Measurements from ENCODE around the gene GRK4.
"Not testable (repeated sequence)": the region's sequence is repeated elsewhere in the genome, so short reads cannot be mapped to it uniquely, and the experiment has no call there.

GRK4 gene

GRCh38 chr4:2941138-2942036, 22.0 kb upstream of the GRK4 start:
- DNase-seq (ENCODE audit: insufficient read length, low spot score) (no peak), FAIRE-seq (no peak)
- TF ChIP-seq SPI1 (IDR thresholded peaks at IDR 0.05; ENCODE audit: low read depth, low read length) (no peak), POLR2AphosphoS5 (IDR thresholded peaks at IDR 0.05; ENCODE audit: low read depth, low read length) (peak; percentile 49), POU2F2 (IDR thresholded peaks at IDR 0.05; ENCODE audit: low read depth, low read length) (peak; percentile 19; the same call in 1 of the 2 replicates), TAF1 (IDR thresholded peaks at IDR 0.05; ENCODE audit: low read depth, low read length) (no peak), POLR2A (IDR thresholded peaks at IDR 0.05; ENCODE audit: low read depth, low read length) (no peak), PAX5 (IDR thresholded peaks at IDR 0.05; ENCODE audit: insufficient read depth, low read length, severe bottlenecking) (no peak)

DNA sequence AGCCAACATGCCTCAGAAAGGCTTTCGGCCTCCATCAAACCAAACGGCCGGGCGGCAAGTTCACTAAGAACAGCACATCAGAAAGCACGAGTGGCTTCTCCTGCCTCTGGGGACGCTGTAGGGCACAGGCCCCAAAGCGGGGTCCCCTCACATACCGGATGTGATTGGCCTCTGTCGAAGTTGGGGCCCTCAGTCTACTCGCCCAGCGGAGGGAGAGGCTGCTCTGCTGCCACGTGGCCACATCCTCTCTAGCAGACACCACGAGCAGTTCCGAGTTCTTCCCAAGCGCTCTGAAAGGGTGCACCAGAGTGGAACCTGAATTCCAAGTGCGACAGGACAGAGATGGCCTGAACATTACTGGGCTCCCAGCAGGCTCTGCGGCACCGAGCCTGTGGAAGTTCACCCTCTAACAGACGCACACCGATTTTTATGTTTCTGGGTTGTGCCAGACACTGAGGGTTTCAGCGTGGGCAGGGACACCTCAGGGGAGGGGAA, 21.3 kb upstream of the GRK4 start:
- no peak for DNase-seq (ENCODE audit: insufficient read length, low spot score)
- no peak for FAIRE-seq
- no peak for TF ChIP-seq POLR2A (IDR thresholded peaks at IDR 0.05; ENCODE audit: low read depth, low read length)
- no peak for TF ChIP-seq SPI1 (IDR thresholded peaks at IDR 0.05; ENCODE audit: low read depth, low read length)
- peak; percentile 11; the same call in 1 of the 2 replicates for TF ChIP-seq POLR2AphosphoS5 (IDR thresholded peaks at IDR 0.05; ENCODE audit: low read depth, low read length)

GRCh38 chr4:2942532-2943363, 20.6 kb upstream of the GRK4 start:
- no peak for FAIRE-seq
- no peak for DNase-seq (ENCODE audit: insufficient read length, low spot score)
- no peak for TF ChIP-seq SPI1 (IDR thresholded peaks at IDR 0.05; ENCODE audit: low read depth, low read length)
- TF ChIP-seq PAX5 (IDR thresholded peaks at IDR 0.05; ENCODE audit: insufficient read depth, low read length, severe bottlenecking): no peak
- TF ChIP-seq TAF1 (IDR thresholded peaks at IDR 0.05; ENCODE audit: low read depth, low read length): no peak
- TF ChIP-seq POLR2A (IDR thresholded peaks at IDR 0.05; ENCODE audit: low read depth, low read length): peak; percentile 15; the same call in 1 of the 2 replicates
- TF ChIP-seq POLR2AphosphoS5 (IDR thresholded peaks at IDR 0.05; ENCODE audit: low read depth, low read length): 0 out of 2 replicates have a peak, but pooled peaks have one; percentile 13
- peak; percentile 46; the same call in 1 of the 2 replicates for TF ChIP-seq POU2F2 (IDR thresholded peaks at IDR 0.05; ENCODE audit: low read depth, low read length)

- DNase-seq (ENCODE audit: insufficient read length, low spot score): no peak
- no peak for FAIRE-seq
- TF ChIP-seq PAX5 (IDR thresholded peaks at IDR 0.05; ENCODE audit: insufficient read depth, low read length, severe bottlenecking) (no peak), POLR2A (IDR thresholded peaks at IDR 0.05; ENCODE audit: low read depth, low read length) (0 out of 2 replicates have a peak, but pooled peaks have one; percentile 11), POLR2AphosphoS5 (IDR thresholded peaks at IDR 0.05; ENCODE audit: low read depth, low read length) (no peak)
These were observed 19.8 kb upstream of the GRK4 start for GRCh38 chr4:2943364-2944090.

DNA sequence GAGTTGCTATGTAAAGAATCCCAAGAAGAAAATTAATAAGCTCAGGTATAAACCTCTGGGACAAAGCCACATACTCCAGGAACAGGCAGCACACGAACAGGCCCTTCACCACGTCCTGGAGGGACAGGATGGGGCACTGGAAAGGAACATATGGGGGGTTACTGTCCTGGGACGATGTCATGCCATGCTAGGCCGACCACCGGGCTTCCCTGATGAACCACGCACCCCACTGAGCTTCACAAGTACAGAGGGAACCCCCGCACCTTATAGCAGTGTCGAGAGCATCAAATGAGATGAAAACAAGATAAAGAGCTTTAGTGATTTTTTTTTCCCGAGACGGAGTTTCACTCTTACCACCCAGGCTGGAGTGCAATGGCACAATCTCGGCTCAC, 19.3 kb upstream of the GRK4 start:
- FAIRE-seq (no peak), DNase-seq (ENCODE audit: insufficient read length, low spot score) (no peak)
- TF ChIP-seq PAX5 (IDR thresholded peaks at IDR 0.05; ENCODE audit: insufficient read depth, low read length, severe bottlenecking) (no peak), SPI1 (IDR thresholded peaks at IDR 0.05; ENCODE audit: low read depth, low read length) (no peak)

DNA sequence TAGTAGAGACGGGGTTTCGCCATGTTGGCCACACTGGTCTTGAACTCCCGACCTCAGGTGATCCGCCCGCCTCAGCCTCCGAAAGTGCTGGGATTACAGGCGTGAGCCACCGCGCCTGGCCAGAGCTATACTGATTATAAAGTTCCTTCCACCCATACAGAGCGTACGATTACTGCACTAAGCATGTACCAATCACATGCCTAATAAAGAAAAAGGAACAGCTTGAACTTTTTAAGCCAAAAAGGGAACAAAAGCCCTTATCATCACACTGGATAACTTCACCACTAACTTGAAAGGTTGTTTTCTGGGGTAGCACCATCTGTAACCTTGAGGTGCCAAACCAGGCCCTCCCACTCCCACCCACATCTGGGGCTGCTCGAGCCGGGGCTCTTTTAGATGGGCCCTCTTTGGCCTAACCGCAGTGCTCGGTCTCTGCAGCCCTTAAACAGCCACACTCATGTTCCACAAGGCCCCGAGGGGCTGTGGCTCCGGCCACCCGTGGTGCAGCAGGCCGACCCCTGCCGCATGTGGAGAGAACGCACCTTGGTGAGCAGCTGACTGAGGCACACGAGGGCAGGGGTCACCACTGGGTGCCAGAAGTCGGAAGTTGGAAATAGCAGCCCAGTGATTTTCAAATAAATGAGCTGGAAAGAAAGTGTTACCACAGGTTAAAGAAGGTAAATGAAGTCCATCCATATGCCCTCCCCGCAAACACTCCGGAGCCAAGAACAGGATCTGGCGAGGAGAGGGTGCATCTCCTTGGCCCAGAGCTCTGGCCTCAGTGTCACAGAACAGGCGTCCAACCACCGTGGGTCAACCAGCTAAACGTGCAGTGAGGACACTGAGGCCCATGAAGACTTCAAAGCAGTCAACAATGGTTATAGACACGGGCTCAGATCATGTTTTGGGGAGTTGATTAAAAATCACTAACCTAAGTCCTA, 18.5 kb upstream of the GRK4 start:
- DNase-seq (ENCODE audit: insufficient read length, low spot score) (no peak), FAIRE-seq (no peak)
- no peak for TF ChIP-seq SPI1 (IDR thresholded peaks at IDR 0.05; ENCODE audit: low read depth, low read length)
- no peak for TF ChIP-seq TAF1 (IDR thresholded peaks at IDR 0.05; ENCODE audit: low read depth, low read length)
- TF ChIP-seq PAX5 (IDR thresholded peaks at IDR 0.05; ENCODE audit: insufficient read depth, low read length, severe bottlenecking): no peak
- TF ChIP-seq POLR2AphosphoS5 (IDR thresholded peaks at IDR 0.05; ENCODE audit: low read depth, low read length): no peak
- TF ChIP-seq POU2F2 (IDR thresholded peaks at IDR 0.05; ENCODE audit: low read depth, low read length): no peak

DNA sequence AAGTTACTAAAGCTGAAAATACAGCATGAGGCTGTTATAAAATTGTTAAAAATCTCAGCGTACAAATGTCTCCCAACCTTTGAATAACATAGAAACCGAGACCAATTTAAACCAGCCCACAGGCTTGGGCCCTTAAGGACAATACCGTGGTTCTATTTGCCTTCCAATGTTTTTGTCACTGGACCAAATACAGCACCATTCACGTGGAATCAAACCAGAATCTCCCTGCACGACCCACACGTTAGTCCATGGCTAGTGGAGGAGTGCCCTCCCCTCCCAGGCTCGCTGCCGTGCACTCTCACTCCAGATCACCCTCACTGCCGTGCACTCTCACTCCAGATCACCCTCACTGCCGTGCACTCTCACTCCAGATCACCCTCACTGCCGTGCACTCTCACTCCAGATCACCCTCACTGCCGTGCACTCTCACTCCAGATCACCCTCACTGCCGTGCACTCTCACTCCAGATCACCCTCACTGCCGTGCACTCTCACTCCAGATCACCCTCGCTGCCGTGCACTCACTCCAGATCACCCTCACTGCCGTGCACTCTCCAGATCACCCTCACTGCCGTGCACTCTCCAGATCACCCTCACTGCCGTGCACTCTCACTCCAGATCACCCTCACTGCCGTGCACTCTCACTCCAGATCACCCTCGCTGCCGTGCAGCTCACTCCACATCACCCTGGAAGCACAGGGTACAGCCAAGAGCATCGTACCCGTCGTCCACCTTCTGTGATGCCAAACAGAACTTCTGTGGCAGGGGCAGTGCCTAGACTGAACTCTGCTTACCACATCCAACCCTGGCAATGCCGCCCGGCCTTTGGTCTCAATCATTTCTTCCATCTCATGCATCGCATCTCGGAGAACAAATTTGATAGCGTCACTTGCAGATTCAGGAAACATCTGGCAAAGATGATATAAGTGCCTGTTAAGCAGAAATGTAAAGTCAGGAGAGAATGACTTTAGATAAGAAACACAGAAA, 17.5 kb upstream of the GRK4 start:
- not testable (repeated sequence) for DNase-seq (ENCODE audit: insufficient read length, low spot score); FAIRE-seq
- TF ChIP-seq POLR2AphosphoS5 (IDR thresholded peaks at IDR 0.05; ENCODE audit: low read depth, low read length): 0 out of 2 replicates have a peak, but pooled peaks have one; percentile 30
